HepG2 (cell line): ENCODE measurements around the gene UBAP1L. TPM values are rescaled to one million over a fixed set of nuclear protein-coding genes. Genes with fewer than 3 reads are reported as not detected.

Experiments used
- ATAC-seq: fragments of 200-7000 bp; cut with Tn5 transposase; 3 replicates; pipeline ENCODE4 v1.9.1; 2020; ENCODE audit warnings: mild to moderate bottlenecking, moderate library complexity
- BruUV-seq: library from RNA; stranded (reverse); fragments of 400-500 nt; replicated peaks from 2 replicates; lab custom pipeline; 2021; lab: Mats Ljungman, UMichigan
- CTCF ChIA-PET: fragments of 300-600 bp; formaldehyde crosslinking; extraction: SDS; loops from one replicate; lab custom pipeline; 2021; ENCODE audit warnings: low total read pairs, inconsistent platforms, low intra/inter-chr PET ratio; lab: Yijun Ruan, JAX
- POLR2A ChIA-PET: fragments of 350-600 bp; sonication (Branson Sonifier 250); formaldehyde crosslinking; loops from one replicate; lab custom pipeline; 2020; ENCODE audit warnings: antibody characterized with exemption, inconsistent platforms; lab: Yijun Ruan, JAX
- DNase-seq: peaks from one replicate; pipeline ENCODE4 v3.0.0-alpha.2; 2015; ENCODE audit warnings: low spot score
- FAIRE-seq: peaks from 3 replicates; lab custom pipeline; 2011; peaks lifted over from hg19 to GRCh38; lab: Jason Lieb, UNC
- H2AFZ ChIP-seq: one replicate; pipeline ENCODE4 v1.6.1; 2011; ENCODE audit warnings: low read length, inconsistent platforms
- H3K27ac ChIP-seq: fragments of 300-600 bp; 3 replicates; pipeline ENCODE4 v1.8.0; 2011; ENCODE audit warnings: mixed run types, mild to moderate bottlenecking, mixed read lengths, low read length, inconsistent platforms; ENCODE audit not compliant: insufficient read depth; ENCODE audit errors: extremely low read length
- H3K27me3 ChIP-seq, 2 experiments: fragments of 200-600 bp in 1 of 2; 2 replicates in 1 of 2; 3 replicates in 1 of 2; pipeline versions ENCODE4 v1.6.0 to v1.8.0; 2011; ENCODE audit warnings: low read length in 2 of 2, mild to moderate bottlenecking in 2 of 2, moderate library complexity in 2 of 2, inconsistent platforms in 1 of 2; ENCODE audit not compliant: insufficient read depth in 2 of 2, control insufficient read depth in 1 of 2
- H3K36me3 ChIP-seq, 2 experiments: fragments of 200-600 bp in 1 of 2; replicated peaks in 1 of 2; 2 replicates in 1 of 2; 3 replicates in 1 of 2; pipeline versions ENCODE4 v1.5.1 to v1.8.0; 2011; ENCODE audit warnings: low read length in 2 of 2, inconsistent platforms in 1 of 2; ENCODE audit not compliant: insufficient read depth in 2 of 2, control insufficient read depth in 1 of 2
- H3K4me1 ChIP-seq: 2 replicates; pipeline ENCODE4 v1.5.1; 2012; ENCODE audit warnings: low read length, inconsistent platforms; ENCODE audit not compliant: insufficient read depth
- H3K4me2 ChIP-seq: 2 replicates; pipeline ENCODE4 v1.6.0; 2011; ENCODE audit warnings: low read depth, low read length, inconsistent platforms
- H3K4me3 ChIP-seq, 3 experiments: fragments of 200-600 bp in 1 of 3; sonication (generic), shearing (Covaris generic) in 1 of 3; replicated peaks in 1 of 3; 2 replicates each; pipeline ENCODE4 v1.5.1; 2011 to 2016; ENCODE audit warnings: low read length in 3 of 3, inconsistent platforms in 2 of 3, low read depth in 2 of 3, mild to moderate bottlenecking in 2 of 3, control low read depth in 1 of 3, mixed read lengths in 1 of 3; ENCODE audit not compliant: insufficient read depth in 1 of 3
- H3K79me2 ChIP-seq: one replicate; pipeline ENCODE4 v1.6.1; 2011; ENCODE audit warnings: low read length, inconsistent platforms; ENCODE audit not compliant: insufficient read depth
- H3K9ac ChIP-seq: 2 replicates; pipeline ENCODE4 v1.6.0; 2011; ENCODE audit warnings: mild to moderate bottlenecking, low read depth, low read length, inconsistent platforms; ENCODE audit not compliant: insufficient read depth
- H3K9me3 ChIP-seq: 2 replicates; pipeline ENCODE4 v1.5.1; 2012; ENCODE audit warnings: mild to moderate bottlenecking, low read length
- H4K20me1 ChIP-seq: 2 replicates; pipeline ENCODE4 v1.6.0; 2011; ENCODE audit warnings: inconsistent platforms, mild to moderate bottlenecking, low read length, moderate library complexity; ENCODE audit not compliant: insufficient read depth
- ARID4A ChIP-seq: sonication (generic); formaldehyde crosslinking; IDR thresholded peaks from 2 replicates; pipeline ENCODE4 v1.5.0; 2020; ENCODE audit warnings: mild to moderate bottlenecking, missing genetic modification reagents, borderline replicate concordance
- BORCS8-MEF2B ChIP-seq: sonication (generic); formaldehyde crosslinking; IDR thresholded peaks from 2 replicates; pipeline ENCODE4 v1.8.0; 2022; ENCODE audit warnings: mild to moderate bottlenecking, missing genetic modification reagents
- FOXC1 ChIP-seq: sonication (generic); formaldehyde crosslinking; IDR thresholded peaks from 2 replicates; pipeline ENCODE4 v1.8.0; 2022; ENCODE audit warnings: mild to moderate bottlenecking, missing genetic modification reagents, borderline replicate concordance
- HMGA1 ChIP-seq: sonication (generic); formaldehyde crosslinking; conservative IDR thresholded peaks from 2 replicates; pipeline ENCODE4 v1.4.0; 2020; ENCODE audit warnings: missing genetic modification reagents
- HNRNPL ChIP-seq: fragments of 200-400 bp; formaldehyde crosslinking; IDR thresholded peaks from 2 replicates; pipeline ENCODE4 v1.6.1; 2017; ENCODE audit warnings: mild to moderate bottlenecking, low read depth, low read length
- HOXA7 ChIP-seq: sonication (generic); formaldehyde crosslinking; IDR thresholded peaks from 2 replicates; pipeline ENCODE4 v1.8.1; 2022; ENCODE audit warnings: mild to moderate bottlenecking, missing genetic modification reagents, moderate library complexity
- SRF ChIP-seq: IDR thresholded peaks from 2 replicates; pipeline ENCODE4 v1.6.1; 2011; ENCODE audit warnings: mild to moderate bottlenecking, low read depth, low read length, moderate library complexity
- TRIM22 ChIP-seq: fragments of 450-650 bp; IDR thresholded peaks from 2 replicates; pipeline ENCODE4 v1.6.1; 2017
- ZFX ChIP-seq: sonication (generic); formaldehyde crosslinking; IDR thresholded peaks from 2 replicates; pipeline ENCODE4 v1.4.0; 2020; ENCODE audit warnings: mild to moderate bottlenecking, low read depth, missing genetic modification reagents, moderate library complexity
- ZFY ChIP-seq: sonication (generic); formaldehyde crosslinking; IDR thresholded peaks from 2 replicates; pipeline ENCODE4 v1.4.0; 2020; ENCODE audit warnings: missing genetic modification reagents
- ZNF263 ChIP-seq: sonication (generic); formaldehyde crosslinking; IDR thresholded peaks from 2 replicates; pipeline ENCODE4 v1.4.0; 2020; ENCODE audit warnings: missing genetic modification reagents
- ZNF687 ChIP-seq: sonication (generic); formaldehyde crosslinking; IDR thresholded peaks from 2 replicates; pipeline ENCODE4 v1.5.1; 2020; ENCODE audit warnings: mild to moderate bottlenecking, missing genetic modification reagents, moderate library complexity
- WGBS: methylation state at CpG from one replicate; pipeline ENCODE4 v1.1.6; 2017; ENCODE audit warnings: low lambda C conversion rate; 5-methylcytosine and 5-hydroxymethylcytosine counted together
- in situ Hi-C: cut with HindIII; loops from 2 replicates; pipeline ENCODE4 v1.10.0; 2017; ENCODE audit warnings: low pct_unique_long_range_greater_than_20kb; ENCODE audit not compliant: extremely low pct_ligation_motif_present
- intact Hi-C: fragments of 100-400 bp; cut with micrococcal nuclease; formaldehyde crosslinking; loops from one replicate; pipeline ENCODE4 v1.10.0; 2022; ENCODE audit not compliant: unreplicated experiment
- polyA plus RNA-seq, 8 experiments: library from polyadenylated mRNA; depleted of rRNA in 3 of 8; stranded (reverse) in 7 of 8; unstranded in 1 of 8; fragments of >200 nt; fragmentation: Illumina TruSeq in 4 of 8; extraction: Trizol in 4 of 8; gene quantifications; 2 replicates each; pipeline versions ENCODE4 v1.2.1 to v1.2.3, GENCODE V29; 2011 to 2016; ENCODE audit warnings: low read depth in 4 of 8, missing spikeins in 1 of 8, mixed read lengths in 1 of 8; ENCODE audit not compliant: insufficient read depth in 1 of 8
- total RNA-seq, 5 experiments: library from RNA; depleted of rRNA; stranded (reverse); fragments of >200 nt; fragmentation: Illumina TruSeq; extraction: Trizol; gene quantifications; 2 replicates each; pipeline ENCODE4 v1.2.3, GENCODE V29; 2016; ENCODE audit warnings: low read depth in 1 of 5

Gene UBAP1L
- total and polyA plus RNA-seq, 2 of the 13 experiments (the other 11 are each of a cell fraction or from before 2014, with no cell fraction given) = 0.86 to 1.4 TPM

- Histone ChIP-seq H3K9ac (peak overlapping the region; percentile 55), H3K9me3 (no peaks in the 10 kb centered on the region), H3K27ac (no peak overlapping the region), H4K20me1 (no peaks in the 10 kb centered on the region), H3K36me3 (no peaks in the 10 kb centered on the region), H3K4me3 (peak overlapping the region; percentile 7 to 70 (median 33)), H3K79me2 (no peaks in the 10 kb centered on the region), H2AFZ (peak overlapping the region; percentile 22), H3K4me1 (peaks cover 76% of the 10 kb centered on the region), H3K4me2 (peak overlapping the region; percentile 89), H3K27me3 (peaks cover 0 to 11% of the 10 kb centered on the region in 2 experiments; a peak in 1 of 5 replicates)
- intact Hi-C loops (no loop called here), in situ Hi-C loops (loop anchor here (5.0 to 10.0 kb wide), 2 partner anchors 36 to 53 kb away; no protein-coding TSS in a partner anchor)
- ATAC-seq = peak; percentile 32
- DNase-seq = no peak
- CTCF ChIA-PET = interaction anchor here (5.8 to 6.7 kb wide), 2 partner anchors 33 to 55 kb away, joined by 34 to 54 read pairs; no protein-coding TSS in a partner anchor
- no peak for FAIRE-seq
- BruUV-seq = TSS peak; percentile 74
- 15% methylated on average over 11 of the region's 13 CpGs for WGBS
- POLR2A ChIA-PET = interaction anchor here (1.2 to 4.0 kb wide), 5 partner anchors 9 to 97 kb away, joined by 3 to 27 read pairs (median 5); partner anchors contain the start of gene CLPX
- TF ChIP-seq BORCS8-MEF2B (CRISPR knock-in tag) (peak; percentile 44; the same call in 1 of the 2 replicates), HNRNPL (peak; percentile 72; the same call in 1 of the 2 replicates), ZFX (peak; percentile 61), ZFY (CRISPR knock-in tag) (peak; percentile 19; the same call in 1 of the 2 replicates), HMGA1 (CRISPR knock-in tag) (no peak), ZNF687 (CRISPR knock-in tag) (peak; percentile 54), ZNF263 (CRISPR knock-in tag) (0 out of 2 replicates have a peak, but pooled peaks have one; percentile 5), FOXC1 (CRISPR knock-in tag) (0 out of 2 replicates have a peak, but pooled peaks have one; percentile 42), ARID4A (CRISPR knock-in tag) (0 out of 2 replicates have a peak, but pooled peaks have one; percentile 15), HOXA7 (CRISPR knock-in tag) (no peak), TRIM22 (no peak), SRF (peak; percentile 52; the same call in 1 of the 2 replicates)
Measured at GRCh38 chr15:65087873-65088642, 26.9 kb downstream of the UBAP1L start.
